GM19455 (cell line): ENCODE data around the gene RPA1.

Source experiments
- ATAC-seq: cut with Tn5 transposase; IDR thresholded peaks from one replicate; pipeline ENCODE4 v1.9.1; 2021; ENCODE audit not compliant: unreplicated experiment

Gene RPA1

DNA sequence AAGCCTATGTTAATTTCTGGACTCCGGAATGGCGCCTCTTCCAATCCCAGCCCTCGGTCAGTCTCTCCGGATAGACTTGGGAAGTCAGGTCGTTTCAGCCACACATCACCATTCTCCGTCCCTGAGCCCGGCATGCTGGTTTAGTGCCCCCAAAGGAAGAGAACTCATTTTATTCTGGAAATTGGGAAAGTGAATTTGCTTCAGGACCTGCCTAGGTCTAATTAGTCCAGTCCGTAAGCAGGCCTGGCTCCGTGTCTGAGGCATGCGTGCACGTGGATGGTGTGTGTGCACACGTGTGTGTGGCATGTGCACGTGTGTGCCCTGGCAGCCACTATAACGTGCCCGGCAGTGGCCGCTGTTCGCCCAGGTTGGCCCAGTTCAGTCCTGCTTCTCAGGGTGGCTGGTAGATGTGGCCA, 77.4 kb downstream of the RPA1 start:
- ATAC-seq: no peak

DNA sequence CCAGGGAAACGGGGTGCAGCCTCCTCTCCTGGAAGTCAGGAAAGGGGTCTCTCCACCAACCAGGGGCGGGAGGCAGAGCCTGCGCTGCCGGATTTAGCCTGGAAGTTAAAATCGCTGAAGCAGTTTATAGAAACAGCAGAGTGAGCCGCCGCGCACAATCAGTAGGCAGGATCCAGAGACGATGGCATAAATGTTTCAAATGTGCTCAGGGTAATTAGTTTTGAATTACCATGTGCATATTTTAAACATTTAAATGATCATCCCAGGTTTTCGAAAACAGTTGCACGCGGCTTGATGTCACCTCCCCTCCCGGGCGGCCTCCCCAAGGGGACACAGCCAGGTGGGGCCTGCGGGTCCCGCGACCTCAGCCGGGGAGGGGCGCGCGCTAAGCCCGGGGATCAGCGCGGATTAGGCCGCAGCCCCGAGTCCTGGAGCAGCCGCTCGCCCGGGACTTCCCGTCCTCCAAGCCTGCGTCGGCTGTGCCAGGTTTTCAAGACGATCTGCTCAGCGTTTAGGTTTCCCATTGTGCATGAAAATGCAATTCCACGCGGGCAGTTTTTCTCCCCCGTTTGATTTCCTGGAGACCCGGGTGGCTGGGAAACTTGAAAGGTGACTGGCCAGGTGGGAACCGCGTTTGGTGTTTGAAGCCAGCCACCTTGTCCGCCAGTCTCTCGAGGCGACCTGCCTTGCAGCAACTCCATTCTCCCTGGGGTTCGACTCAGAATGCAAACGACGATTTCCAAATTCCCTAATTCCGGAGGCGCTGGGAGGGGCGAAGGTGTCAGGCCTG, 78.3 kb downstream of the RPA1 start:
- ATAC-seq: no peak

DNA sequence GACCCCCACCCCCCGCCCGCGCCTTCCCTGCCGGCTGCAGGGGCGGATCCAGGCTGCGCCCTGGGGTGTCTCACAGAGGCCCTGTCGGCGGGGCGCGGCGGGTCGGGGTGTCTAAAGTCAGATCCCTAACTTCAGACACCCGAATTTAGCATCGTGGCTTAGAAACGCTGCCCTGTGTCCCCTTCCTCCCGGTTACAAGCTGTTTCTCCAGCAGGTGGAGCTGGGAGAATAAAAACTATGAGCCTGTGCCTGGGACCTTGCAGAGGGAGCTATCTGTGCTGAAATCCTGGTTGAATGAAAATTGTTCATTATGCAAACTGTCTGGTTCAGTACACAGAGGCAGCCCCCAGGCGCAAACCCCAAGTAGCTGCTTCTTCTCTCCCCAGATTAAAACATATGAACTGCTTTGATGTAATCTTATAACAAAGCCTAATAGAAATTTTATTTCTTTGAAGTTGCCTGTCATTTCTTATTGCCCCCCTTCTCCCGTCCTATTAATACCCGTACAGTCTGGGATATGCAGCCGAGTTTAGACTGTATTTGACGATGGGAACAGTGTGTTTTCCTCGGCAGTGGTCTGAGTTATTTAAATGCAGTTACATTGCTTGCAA, 79.0 kb downstream of the RPA1 start:
- ATAC-seq: no peak

DNA sequence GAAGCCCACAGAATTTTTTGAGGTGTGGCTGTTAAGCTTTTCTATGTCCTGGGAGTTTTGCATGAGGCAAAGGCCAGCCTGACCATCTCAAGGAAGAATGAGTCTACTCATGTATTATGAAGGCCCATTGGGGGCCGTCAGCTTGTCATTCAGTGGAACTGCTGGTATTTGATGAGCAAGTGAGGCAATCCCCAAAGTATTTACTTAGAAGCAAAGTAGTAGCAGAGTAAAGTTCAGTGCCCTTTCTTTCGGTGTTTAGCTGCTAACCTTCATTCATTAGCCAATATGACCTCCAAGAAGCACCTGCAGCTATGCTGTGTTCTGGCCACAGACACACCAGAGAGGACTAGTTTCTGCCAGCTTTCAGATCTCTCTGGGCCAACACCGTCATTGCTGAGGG, 80.2 kb downstream of the RPA1 start:
- ATAC-seq: no peak

DNA sequence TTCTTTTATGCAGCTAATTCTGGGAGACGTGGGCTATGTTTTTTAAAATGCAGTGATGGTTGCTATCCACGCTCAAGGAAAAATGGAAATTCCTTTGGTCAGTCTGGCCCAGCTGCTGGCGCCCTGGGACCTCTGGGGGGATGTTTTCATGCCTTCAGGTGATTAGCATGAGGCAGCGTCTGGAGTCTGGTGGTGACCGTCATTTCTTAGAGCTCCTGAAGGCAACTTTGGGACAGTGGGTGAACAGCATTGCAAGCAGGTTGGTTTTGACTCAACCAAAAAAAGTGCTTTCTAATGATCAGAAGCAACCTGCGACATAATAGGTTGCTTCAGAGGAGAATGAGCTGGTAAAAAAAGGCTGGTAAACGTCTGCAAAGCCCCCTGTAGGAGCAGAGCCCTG, 82.3 kb downstream of the RPA1 start:
- no peak for ATAC-seq

DNA sequence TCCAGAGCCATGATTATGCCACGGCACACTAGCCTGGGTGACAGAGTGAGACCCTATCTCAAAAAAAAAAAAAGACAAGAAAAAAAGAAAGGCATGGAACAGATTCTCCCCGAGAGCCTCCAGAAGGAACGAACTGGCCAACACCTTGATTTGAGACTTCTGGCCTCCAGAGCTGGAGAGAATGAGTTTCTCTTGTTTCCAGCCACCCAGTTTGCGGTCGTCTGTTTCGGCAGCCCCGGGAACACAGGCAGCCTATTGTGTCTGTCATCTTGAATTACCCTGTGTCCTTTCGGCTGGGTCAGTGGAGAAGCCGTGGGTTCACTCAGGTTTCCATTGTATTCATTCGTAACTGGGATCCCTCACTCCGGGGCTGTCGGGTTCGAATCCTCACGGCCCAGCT, 83.9 kb downstream of the RPA1 start:
- ATAC-seq: no peak

- no peak for ATAC-seq
These were observed 84.9 kb downstream of the RPA1 start for GRCh38 chr17:1914661-1915083.

DNA sequence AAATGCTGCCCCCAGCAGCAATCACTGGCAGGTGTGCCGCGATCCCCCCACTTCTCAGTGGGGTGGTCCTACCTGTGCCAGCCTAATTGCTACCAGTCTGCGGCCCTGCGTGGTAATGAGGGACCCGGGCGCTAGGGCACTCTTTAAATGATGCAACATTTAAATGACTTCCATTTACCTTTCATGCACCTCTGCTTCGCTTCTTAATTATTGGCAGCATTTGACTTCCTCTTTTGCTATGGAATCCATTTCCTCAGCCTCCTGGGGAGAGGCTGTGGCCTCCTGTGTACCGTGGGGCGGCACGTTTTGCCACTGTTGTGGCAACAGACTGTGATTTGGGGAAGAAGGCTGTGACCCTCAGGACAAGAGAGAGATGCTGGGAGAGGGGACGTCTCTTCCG, 86.1 kb downstream of the RPA1 start:
- ATAC-seq: no peak

GRCh38 chr17:1916316-1916715, 86.5 kb downstream of the RPA1 start:
- ATAC-seq: no peak

GRCh38 chr17:1916963-1917715, 87.3 kb downstream of the RPA1 start:
- ATAC-seq: no peak

GRCh38 chr17:1918346-1919162, 88.7 kb downstream of the RPA1 start:
- no peak for ATAC-seq

GRCh38 chr17:1919201-1919600, 89.4 kb downstream of the RPA1 start:
- ATAC-seq: no peak

DNA sequence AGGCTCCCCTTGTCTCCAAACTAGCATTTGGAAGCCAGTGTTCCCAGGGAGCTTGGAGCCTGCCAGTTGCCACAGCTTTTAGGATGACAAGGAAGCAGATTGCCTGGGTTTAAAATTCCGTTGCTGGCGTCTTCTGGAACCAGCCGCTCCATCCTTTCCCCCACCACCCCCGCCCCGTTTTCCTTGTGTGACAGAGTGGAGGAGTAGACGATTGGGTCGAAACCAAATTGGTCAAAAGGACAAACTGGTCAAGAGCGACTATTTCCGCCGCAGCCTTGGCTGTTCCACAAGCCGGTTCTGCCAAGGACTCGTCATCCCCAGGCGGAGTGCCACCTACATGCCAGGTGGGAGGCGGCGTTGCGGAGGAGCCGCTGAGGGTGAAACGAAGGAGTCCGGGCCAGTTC, 91.1 kb downstream of the RPA1 start:
- ATAC-seq: no peak

GRCh38 chr17:1928976-1929375, 99.2 kb downstream of the RPA1 start:
- no peak for ATAC-seq

- ATAC-seq: no peak
These were observed 100.5 kb downstream of the RPA1 start for GRCh38 chr17:1930337-1930645.

DNA sequence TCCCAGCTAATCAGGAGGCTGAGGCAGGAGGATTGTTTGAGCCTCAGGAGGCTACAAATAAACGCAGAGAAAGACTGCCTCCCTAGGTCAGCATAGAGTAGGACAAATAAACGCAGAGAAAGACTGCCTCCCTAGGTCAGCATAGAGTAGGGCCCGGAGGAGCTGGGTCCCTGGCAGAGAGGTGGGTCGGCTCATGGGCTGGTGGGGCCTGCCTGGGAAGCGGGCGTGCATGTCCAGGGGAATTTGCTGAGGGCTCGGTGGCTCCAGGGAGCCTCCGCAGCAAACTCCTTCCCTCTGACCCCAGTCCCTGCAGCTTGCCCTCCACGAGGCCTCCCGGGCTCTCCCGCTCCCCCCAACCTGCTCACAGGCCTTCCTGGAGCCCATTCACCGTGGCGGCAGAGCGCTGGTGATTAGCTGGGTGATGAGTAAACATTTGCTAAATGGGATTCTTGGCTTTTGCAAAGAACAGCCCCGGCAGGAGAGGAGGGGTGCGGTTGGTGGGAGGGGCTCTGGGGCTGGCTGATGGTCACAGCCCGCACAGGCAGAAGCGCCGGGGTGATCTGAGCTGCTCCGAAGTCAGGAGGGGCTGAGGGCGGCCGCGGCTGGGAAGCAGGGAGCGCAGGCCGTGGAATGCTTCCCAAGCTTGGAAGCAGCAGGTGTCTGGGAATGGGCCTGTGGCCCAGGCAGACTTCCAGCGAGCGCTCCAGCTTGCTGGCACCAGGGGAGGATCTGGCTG, 102.2 kb downstream of the RPA1 start:
- ATAC-seq: no peak

DNA sequence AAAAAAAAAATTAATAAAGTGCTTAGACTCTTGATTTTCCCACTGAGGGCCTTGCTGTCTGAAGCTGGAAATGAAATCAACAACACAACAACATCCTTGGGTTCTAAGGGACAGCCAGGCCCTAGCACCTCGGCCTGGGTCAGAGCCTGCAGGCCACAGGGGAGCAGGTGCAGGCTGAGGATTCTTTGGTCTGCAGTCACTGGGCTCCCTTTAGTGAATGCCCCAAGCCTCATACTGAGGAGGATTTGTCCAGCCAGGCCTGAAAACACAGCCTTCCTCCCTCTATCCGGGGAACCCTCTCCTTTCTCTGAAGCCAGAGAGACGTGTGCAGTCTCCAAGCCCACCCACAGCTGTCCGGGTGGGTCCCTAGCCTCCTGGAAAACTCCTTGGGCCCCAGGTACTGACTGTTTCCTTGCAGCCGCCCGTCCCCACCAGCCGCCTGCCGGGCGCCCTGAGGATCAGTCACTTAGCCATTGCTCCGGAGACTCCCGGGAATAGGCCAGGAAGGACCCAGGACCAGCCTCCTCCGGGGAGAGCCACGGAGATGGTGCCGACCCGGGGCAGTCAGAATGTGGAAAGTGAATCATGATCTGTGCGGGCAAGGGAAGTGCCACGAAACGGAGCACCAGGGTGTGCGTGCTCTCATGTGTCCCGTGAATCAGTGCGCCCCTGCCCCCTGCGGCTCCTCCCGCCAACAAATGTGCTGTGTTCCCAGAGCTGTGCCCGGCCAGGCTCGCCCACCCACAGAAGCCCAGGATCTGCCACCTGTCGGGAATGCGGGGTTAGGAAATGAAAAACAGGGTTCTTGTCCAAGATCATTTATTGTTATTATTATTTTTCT, 104.3 kb downstream of the RPA1 start:
- ATAC-seq: no peak

GRCh38 chr17:1934901-1935300, 105.1 kb downstream of the RPA1 start:
- no peak for ATAC-seq

DNA sequence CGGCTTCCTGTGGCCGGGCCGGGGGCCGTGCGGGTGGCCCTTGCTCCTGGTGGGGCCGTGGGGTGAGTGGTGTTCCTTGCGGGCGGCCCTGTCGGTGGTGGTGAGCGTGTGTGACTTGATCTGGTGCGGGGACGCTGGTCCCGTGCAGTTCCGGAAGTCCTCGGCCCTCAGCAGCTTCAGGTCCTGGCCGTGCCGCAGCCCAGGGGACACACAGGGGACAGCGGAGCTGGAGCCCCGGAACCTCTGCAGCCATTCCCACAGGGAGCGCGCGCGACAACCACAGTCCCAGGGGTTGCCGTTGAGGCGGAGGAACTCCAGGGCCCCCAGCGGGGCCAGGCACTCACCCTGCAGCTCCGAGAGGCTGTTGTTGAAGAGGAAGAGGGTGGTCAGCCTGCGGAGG, 107.0 kb downstream of the RPA1 start:
- no peak for ATAC-seq

DNA sequence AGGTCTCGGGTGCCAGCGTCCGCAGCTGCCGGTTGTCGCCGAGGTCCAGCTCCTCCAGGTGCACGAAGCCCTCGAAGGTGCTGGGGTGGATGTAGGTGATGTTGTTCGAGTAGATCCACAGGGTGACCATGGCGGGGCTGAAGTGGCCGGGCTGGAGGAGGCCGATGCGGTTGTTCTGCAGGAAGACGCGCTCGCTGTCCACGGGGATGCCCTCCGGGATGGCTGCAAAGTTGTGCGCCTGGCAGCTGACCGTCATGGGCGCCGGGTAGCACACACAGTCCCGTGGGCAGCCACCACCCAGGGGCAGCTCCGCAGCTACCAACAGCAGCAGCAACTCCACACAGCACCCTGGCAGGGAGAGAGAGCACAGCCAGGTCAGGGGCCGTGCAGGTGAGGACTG, 107.7 kb downstream of the RPA1 start:
- no peak for ATAC-seq
